Rectal smooth muscle tissue (tissue), 1 donor: ENCODE data around the gene CIITA.
A peak's percentile ranks its signal among the peaks of the same experiment; 100 is the strongest.
"Not testable (repeated sequence)": the region's sequence is repeated elsewhere in the genome, so short reads cannot be mapped to it uniquely, and the experiment has no call there.

Experiments used
- H3K27ac ChIP-seq: one replicate; pipeline ENCODE4 v1.7.0; 2013; ENCODE audit warnings: low read depth, low read length, inconsistent platforms
- H3K27me3 ChIP-seq: one replicate; pipeline ENCODE4 v1.7.0; 2013; ENCODE audit warnings: low read length; ENCODE audit not compliant: control insufficient read depth, insufficient read depth
- H3K36me3 ChIP-seq: one replicate; pipeline ENCODE4 v1.7.0; 2013; ENCODE audit warnings: low read length; ENCODE audit not compliant: control insufficient read depth, insufficient read depth
- H3K4me1 ChIP-seq: one replicate; pipeline ENCODE4 v1.7.0; 2013; ENCODE audit warnings: low read length; ENCODE audit not compliant: control insufficient read depth, insufficient read depth
- H3K4me3 ChIP-seq: one replicate; pipeline ENCODE4 v1.7.0; 2013; ENCODE audit warnings: low read length
- H3K9ac ChIP-seq: one replicate; pipeline ENCODE4 v1.7.0; 2013; ENCODE audit warnings: low read length

The CIITA gene, protein sequence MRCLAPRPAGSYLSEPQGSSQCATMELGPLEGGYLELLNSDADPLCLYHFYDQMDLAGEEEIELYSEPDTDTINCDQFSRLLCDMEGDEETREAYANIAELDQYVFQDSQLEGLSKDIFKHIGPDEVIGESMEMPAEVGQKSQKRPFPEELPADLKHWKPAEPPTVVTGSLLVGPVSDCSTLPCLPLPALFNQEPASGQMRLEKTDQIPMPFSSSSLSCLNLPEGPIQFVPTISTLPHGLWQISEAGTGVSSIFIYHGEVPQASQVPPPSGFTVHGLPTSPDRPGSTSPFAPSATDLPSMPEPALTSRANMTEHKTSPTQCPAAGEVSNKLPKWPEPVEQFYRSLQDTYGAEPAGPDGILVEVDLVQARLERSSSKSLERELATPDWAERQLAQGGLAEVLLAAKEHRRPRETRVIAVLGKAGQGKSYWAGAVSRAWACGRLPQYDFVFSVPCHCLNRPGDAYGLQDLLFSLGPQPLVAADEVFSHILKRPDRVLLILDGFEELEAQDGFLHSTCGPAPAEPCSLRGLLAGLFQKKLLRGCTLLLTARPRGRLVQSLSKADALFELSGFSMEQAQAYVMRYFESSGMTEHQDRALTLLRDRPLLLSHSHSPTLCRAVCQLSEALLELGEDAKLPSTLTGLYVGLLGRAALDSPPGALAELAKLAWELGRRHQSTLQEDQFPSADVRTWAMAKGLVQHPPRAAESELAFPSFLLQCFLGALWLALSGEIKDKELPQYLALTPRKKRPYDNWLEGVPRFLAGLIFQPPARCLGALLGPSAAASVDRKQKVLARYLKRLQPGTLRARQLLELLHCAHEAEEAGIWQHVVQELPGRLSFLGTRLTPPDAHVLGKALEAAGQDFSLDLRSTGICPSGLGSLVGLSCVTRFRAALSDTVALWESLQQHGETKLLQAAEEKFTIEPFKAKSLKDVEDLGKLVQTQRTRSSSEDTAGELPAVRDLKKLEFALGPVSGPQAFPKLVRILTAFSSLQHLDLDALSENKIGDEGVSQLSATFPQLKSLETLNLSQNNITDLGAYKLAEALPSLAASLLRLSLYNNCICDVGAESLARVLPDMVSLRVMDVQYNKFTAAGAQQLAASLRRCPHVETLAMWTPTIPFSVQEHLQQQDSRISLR

DNA sequence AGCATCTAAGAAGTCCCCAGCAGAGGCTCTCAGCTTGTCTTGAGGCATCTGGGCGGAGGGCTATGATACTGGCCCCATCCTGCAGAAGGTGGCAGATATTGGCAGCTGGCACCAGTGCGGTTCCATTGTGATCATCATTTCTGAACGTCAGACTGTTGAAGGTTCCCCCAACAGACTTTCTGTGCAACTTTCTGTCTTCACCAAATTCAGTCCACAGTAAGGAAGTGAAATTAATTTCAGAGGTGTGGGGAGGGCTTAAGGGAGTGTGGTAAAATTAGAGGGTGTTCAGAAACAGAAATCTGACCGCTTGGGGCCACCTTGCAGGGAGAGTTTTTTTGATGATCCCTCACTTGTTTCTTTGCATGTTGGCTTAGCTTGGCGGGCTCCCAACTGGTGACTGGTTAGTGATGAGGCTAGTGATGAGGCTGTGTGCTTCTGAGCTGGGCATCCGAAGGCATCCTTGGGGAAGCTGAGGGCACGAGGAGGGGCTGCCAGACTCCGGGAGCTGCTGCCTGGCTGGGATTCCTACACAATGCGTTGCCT lies at the start of gene CIITA:
Gene CIITA (plus strand): TSS at position 404 of the 543 bp plus-strand sequence. CDS start 129 bp downstream, at position 533.
- Histone ChIP-seq H3K27me3 (peaks cover 3% of the 10 kb centered on the region), H3K27ac (no peak within 1 kb of the TSS), H3K4me3 (peak within 1 kb of the TSS; percentile 82), H3K9ac (no peak within 1 kb of the TSS), H3K36me3 (no peaks in the 10 kb centered on the region), H3K4me1 (peaks cover 3% of the 10 kb centered on the region)

DNA sequence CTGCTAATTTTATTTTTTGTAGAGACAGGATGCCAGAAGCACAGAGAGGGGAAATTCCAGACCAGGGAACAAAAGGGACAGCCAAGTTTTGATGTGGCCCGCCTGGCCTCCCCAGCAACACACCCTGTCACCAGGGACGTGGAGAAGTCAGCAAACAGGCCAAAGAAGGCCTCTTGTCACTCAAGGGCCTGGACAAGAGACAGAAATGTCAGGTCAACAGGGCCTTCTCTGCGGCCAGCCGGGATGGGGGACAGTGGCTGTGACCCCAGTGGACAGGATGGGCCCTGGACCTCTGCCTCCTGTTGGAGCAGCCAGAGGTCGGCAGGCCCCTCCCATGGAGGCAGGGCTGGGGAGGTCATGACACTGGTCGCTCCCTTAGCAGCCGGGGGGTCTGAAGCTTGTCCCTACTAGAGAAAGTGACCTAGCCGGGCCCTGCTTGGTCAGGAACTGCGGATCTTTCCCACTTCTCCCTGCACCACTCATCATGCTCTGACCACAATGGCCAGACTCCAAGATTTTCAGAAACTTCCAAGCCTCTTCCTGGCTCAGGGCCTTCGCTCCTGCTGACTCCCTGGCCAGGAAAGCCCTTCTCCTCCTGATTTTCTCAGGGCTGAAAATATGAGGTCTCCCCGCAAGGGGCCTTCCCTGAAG lies 49.2 kb upstream of the CIITA start:
- H3K4me3 ChIP-seq, result peak overlapping the region; percentile 44
- peak overlapping the region; percentile 96 for H3K27ac ChIP-seq
- peaks cover 19% of the 10 kb centered on the region for H3K4me1 ChIP-seq
- no peaks in the 10 kb centered on the region for H3K27me3 ChIP-seq
- H3K36me3 ChIP-seq, result no peaks in the 10 kb centered on the region
- H3K9ac ChIP-seq, result no peak overlapping the region

DNA sequence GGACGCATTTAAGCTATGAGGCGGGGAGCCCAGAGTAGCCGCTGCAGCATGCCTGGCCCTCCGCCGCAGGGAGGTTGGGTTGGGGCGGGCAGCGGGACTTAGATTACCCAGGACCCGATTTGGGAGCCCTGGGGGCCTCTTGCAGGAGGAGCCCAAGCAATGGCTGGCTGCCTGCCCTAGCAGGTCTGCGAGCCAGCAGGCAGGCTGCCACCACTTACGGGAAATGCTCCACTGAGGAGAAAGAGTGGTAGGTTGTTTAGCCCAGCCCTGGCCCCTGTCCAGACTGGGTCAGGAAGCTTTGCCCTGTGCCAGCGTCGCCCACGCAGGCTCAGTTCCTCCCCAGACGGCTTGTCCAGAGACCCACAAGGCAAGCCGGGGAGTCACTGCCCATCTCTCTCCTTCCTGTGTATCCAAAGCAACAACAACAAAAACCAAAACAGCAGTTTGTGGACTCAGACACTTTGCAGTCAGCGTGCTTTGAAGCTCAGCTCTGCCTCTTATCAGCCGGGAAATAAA lies 48.1 kb upstream of the CIITA start:
- Histone ChIP-seq H3K4me3 (peak overlapping the region; percentile 44), H3K27me3 (no peaks in the 10 kb centered on the region), H3K9ac (no peak overlapping the region), H3K4me1 (peaks cover 19% of the 10 kb centered on the region), H3K27ac (peak overlapping the region; percentile 96), H3K36me3 (no peaks in the 10 kb centered on the region)

DNA sequence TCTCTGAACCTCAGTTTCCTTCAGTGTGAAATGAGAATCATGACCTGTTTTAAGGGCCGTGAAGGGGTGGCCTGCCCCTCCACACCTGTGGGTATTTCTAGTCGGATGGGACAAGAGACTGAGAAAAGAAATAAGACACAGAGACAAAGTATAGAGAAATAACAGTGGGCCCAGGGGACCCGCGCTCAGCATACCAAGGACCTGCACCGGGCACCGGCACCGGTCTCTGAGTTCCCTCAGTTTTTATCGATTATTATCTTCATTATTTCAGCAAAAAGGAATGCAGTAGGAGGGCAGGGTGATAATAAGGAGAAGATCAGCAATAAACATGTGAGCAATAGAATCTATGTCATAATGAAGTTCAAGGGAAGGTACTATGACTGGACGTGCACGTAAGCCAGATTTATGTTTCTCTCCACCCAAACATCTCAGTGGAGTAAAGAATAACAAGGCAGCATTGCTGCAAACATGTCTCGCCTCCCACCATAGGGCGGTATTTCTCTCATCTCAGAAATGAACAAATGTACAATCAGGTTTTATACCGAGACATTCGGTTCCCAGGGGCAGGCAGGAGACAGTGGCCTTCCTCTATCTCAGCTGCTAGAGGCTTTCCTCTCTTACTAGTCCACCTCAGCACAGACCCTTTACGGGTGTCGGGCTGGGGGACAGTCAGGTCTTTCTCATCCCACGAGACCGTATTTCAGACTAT lies 47.5 kb upstream of the CIITA start:
- not testable (repeated sequence) for H3K9ac ChIP-seq

DNA sequence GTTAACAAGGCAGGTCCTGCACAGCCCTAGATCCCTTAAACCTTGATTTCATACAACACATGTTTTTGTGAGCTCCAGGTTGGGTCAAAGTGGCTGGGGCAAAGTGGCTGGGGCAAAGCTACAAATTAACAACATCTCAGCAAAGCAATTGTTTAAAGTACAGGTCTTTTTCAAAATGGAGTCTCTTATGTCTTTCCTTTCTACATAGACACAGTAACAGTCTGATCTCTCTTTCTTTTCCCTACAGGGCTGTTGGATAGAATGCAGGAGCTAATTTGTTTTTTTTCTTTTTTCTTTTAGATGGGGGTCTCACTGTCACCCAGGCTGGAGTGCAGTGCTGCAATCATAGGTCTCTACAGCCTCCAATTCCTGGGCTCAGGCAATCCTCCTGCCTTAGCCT lies 46.8 kb upstream of the CIITA start:
- not testable (repeated sequence) for H3K36me3 ChIP-seq, H3K27me3 ChIP-seq, H3K9ac ChIP-seq, H3K4me3 ChIP-seq, H3K27ac ChIP-seq
- peaks cover 19% of the 10 kb centered on the region for H3K4me1 ChIP-seq

More for the DNA sequence above, 47.5 kb upstream of the CIITA start:
- not testable (repeated sequence) for H3K36me3 ChIP-seq, H3K27me3 ChIP-seq
- peak overlapping the region; percentile 96 for H3K27ac ChIP-seq
- H3K4me1 ChIP-seq, result peaks cover 19% of the 10 kb centered on the region
- peak overlapping the region; percentile 44 for H3K4me3 ChIP-seq

DNA sequence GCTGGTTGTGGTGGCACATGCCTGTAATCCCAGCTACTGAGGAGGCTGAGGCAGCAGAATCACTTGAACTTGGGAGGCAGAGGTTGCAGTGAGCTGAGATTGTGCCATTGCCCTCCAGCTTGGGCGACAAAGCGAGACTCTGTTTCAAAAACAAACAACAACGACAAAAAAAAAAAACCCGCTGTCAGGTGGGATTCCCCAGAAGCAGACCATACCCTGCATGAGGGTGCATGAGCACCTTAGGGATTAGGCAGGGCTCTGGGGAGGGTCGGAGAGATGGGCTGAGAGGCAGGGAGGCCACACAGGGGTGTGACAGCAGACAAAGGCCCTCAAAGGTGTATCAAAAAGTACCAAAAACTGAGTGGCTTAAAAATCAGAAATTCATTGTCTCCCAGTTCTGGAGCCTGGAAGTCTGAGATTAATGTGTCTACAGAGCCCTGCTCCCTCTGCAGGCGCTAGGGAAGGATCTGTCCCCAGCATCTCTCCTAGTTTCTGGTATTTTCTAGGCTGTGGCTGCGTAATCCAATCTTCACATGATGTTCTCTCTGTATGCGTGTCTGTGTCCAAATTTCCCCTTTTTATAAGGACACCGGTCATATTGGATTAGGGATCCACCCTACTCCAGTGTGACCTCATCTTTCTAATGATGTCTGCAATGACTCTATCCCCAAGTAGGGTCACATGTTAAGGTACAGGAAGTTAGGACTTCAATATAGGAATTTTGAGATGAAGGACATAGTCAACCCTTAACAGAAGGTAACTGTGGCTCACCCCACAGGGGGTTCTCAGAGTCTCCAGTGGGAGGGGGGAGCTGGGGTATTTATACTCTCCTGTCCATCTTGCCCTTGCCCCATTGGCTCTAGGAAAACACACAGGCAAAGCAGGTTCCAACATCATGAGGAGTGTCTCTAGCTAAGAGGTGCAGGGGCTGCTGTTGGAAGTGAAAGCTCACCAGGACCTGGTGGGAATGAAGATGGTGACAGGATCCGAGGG lies 44.8 kb upstream of the CIITA start:
- no peak overlapping the region for H3K27ac ChIP-seq
- H3K27me3 ChIP-seq, result no peaks in the 10 kb centered on the region
- no peak overlapping the region for H3K4me3 ChIP-seq
- peaks cover 19% of the 10 kb centered on the region for H3K4me1 ChIP-seq
- no peak overlapping the region for H3K9ac ChIP-seq
- H3K36me3 ChIP-seq, result no peaks in the 10 kb centered on the region

DNA sequence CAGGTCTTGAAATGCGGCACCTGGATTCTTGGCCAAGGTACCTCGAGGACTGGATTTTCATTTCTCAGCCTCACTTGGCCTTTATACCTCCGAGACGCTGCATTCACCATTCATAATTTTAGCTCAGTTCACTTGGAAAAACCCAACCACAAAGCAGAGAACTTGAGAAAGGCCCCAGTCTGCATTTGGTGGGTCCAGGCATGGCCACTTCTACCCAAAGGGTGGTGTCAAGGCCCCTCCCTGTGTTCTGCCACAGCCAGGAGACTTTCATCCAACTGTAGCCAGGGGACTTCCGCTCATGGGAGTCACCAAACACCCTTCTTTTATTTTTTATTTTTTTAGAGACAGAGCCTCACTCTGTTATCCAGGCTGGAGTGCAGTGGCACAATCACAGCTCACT lies 43.7 kb upstream of the CIITA start:
- peaks cover 12% of the 10 kb centered on the region for H3K4me1 ChIP-seq
- H3K36me3 ChIP-seq, result no peaks in the 10 kb centered on the region

DNA sequence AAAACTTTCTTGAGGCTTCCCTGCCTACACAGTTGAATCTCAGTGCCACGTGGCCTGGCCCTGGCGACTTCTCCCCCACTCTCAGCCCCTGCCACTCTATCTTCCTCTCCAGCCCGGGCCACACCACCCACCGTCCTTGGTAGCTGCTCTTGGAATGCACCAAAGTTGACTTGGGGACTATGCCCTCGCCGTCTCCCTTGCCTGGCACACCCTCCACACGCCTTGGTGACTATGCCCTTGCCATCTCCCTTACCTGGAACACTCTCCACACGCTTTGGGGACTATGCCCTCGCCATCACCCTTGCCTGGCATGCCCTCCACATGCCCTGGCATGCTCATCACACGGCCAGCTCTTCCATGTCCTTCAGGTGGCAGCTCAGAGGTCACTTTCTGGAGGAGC lies 42.9 kb upstream of the CIITA start:
- H3K36me3 ChIP-seq, result no peaks in the 10 kb centered on the region
- H3K4me1 ChIP-seq, result peaks cover 4% of the 10 kb centered on the region
- H3K27ac ChIP-seq, result no peak overlapping the region
- H3K9ac ChIP-seq, result no peak overlapping the region
- H3K4me3 ChIP-seq, result no peak overlapping the region
- no peaks in the 10 kb centered on the region for H3K27me3 ChIP-seq

More for the DNA sequence above, 43.7 kb upstream of the CIITA start:
- Histone ChIP-seq H3K4me3 (no peak overlapping the region), H3K27ac (no peak overlapping the region), H3K27me3 (no peaks in the 10 kb centered on the region), H3K9ac (no peak overlapping the region)

DNA sequence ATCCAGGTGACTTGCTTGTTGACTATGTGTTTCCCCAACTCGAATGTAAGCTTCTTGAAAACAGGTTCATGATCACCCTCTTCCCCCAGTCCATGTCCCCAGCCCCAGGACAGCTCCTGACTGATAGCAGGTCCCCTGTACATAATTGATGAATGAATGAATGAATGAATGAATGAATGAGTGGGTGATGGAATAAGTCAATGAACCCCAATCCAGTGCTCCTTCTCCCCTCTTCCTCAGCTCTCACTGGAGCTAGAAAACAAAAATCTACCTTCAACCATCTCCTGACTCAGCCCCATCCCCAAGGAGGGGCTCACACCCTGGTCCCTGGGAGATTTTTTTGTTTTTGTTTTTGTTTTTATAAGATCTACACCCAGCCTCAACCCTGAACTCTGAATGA lies 42.2 kb upstream of the CIITA start:
- no peaks in the 10 kb centered on the region for H3K4me1 ChIP-seq
- no peak overlapping the region for H3K4me3 ChIP-seq
- H3K27ac ChIP-seq, result no peak overlapping the region
- H3K27me3 ChIP-seq, result no peaks in the 10 kb centered on the region
- no peak overlapping the region for H3K9ac ChIP-seq
- H3K36me3 ChIP-seq, result no peaks in the 10 kb centered on the region

DNA sequence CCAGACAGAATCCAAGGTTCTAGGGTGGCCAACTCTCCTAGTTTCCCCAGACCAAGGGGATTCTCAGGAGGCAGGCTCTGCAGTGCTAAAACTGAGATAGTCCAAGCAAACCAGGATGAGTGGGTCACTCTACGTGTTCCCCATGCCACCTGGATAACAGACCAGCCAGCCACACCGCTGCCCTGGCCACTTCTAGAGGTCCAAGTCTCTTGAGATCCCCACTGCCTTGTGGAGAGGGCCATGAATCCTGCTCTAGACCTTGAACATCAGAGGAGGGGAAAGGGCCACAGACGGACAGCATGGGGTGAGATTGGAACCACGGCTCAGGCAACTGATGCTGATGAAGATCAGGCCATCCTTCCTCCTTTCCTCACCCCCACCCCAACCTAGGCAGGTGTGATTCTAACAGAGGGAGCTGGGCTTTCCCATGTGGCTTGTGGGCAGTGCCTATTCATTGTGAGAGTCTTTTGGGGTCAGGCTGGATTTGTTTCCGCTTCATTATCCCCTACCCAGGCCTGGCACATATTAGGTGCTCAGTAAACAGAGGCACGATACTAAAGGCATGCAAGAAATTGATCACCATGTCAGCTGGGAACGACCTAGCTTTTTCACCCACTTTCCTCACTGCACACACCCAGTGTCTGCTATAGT lies 41.6 kb upstream of the CIITA start:
- Histone ChIP-seq H3K9ac (no peak overlapping the region), H3K36me3 (no peaks in the 10 kb centered on the region)

More for the DNA sequence above, 41.6 kb upstream of the CIITA start:
- Histone ChIP-seq H3K27me3 (no peaks in the 10 kb centered on the region), H3K27ac (no peak overlapping the region), H3K4me3 (no peak overlapping the region), H3K4me1 (no peaks in the 10 kb centered on the region)
